SK-N-MC (cell line): ENCODE measurements around the gene SLC26A11.

ENCODE experiments used
- EZH2 ChIP-seq: fragments of 200-600 bp; sonication (generic); IDR thresholded peaks from one replicate; pipeline ENCODE4 v1.6.1; 2017; ENCODE audit warnings: antibody characterized with exemption
- POLR2AphosphoS5 ChIP-seq: IDR thresholded peaks from 2 replicates; pipeline ENCODE4 v1.6.1; 2012; ENCODE audit warnings: mild to moderate bottlenecking, low read depth, low read length, borderline replicate concordance

DNA sequence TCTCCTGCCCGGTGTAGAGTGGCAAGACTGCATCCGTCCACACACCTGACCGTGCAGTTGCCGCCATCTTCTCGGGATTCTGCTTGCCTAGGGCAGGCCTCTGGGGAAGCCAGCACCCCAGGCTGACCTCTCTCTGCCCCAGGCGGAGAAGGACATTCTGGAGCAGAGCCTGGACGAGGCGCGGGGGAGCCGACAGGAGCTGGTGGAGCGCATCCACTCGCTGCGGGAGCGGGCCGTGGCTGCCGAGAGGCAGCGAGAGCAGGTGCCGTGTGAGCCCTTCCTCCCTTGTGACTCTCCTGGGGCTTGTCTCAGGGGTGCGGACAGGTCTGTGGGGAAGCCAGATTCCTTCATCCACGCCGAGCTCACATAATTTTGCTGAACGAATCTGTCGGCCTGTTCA is 30.6 kb upstream of the SLC26A11 start:
- TF ChIP-seq POLR2AphosphoS5 (no peak), EZH2 (no peak)
